Activated CD8-positive, alpha-beta memory T cell treated with anti-CD3 and anti-CD28 coated beads, Interleukin-2, amount 50 U/mL, for 24 hours (primary cell): ENCODE measurements around the gene ABHD16A.

Source experiments
- DNase-seq: peaks from one replicate; pipeline ENCODE4 v3.0.0-alpha.2; 2020; ENCODE audit errors: extremely low read depth

The ABHD16A gene

DNA sequence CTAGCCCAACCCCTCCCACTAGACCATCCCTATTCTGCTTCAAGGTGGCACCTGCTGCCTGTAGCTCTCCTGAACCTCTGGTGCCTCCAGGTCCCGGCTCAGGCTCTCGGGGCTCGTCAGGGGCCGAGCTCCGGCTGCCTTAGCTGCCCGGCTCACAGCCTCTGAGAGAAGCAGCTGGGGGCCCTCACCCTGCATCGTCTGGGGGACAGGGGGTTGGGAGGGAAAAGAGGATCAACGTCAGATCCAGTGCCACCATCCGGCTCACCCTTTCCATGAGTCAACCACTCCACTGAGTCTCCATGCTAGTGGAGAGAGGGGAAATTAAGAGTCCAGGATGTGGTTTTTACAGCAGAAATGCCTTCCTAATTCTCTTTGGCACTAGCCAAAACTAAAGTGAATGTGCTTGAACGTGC is 63.7 kb downstream of the ABHD16A start:
- DNase-seq = no peak

DNA sequence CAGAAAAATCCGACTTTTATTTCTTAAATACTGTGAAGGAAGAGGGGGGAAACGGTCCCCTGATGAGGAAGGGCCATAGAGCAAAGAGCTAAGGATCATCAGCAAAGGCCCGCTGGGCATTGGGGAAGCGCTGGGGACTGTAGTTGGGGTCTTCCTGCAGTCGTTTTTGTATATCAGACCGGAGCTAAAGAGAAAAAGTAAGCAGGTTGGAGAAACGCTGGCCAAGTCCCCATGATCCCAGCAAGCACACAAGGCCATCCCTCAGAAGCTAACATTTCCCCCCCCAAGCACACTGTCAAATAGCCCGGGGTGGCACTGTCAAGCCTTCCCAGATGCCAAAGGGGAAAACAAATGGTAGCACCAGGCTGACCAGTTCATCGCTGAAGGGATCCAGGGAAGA is 64.1 kb downstream of the ABHD16A start:
- no peak for DNase-seq
